ENCODE measurements around the gene ULBP2.
"Not testable (repeated sequence)": the region's sequence is repeated elsewhere in the genome, so short reads cannot be mapped to it uniquely, and the experiment has no call there.

ULBP2 gene

GRCh38 chr6:149966319-149966718 is 24.5 kb downstream of the ULBP2 start:
- DNase-seq: not testable (repeated sequence)

GRCh38 chr6:149967591-149967990 is 25.8 kb downstream of the ULBP2 start:
- no peak for DNase-seq

- DNase-seq: not testable (repeated sequence)
Observed at GRCh38 chr6:149967999-149968398, 26.2 kb downstream of the ULBP2 start.

- not testable (repeated sequence) for DNase-seq
Observed at GRCh38 chr6:149968909-149969308, 27.1 kb downstream of the ULBP2 start.

GRCh38 chr6:149969635-149970034 is 27.8 kb downstream of the ULBP2 start:
- no peak for DNase-seq

- DNase-seq: not testable (repeated sequence)
Observed at GRCh38 chr6:149974394-149974793, 32.6 kb downstream of the ULBP2 start.

- no peak for DNase-seq
Observed at GRCh38 chr6:149974825-149975224, 33.0 kb downstream of the ULBP2 start.

- no peak for DNase-seq
Observed at GRCh38 chr6:149975400-149975799, 33.6 kb downstream of the ULBP2 start.

GRCh38 chr6:149977221-149977620 is 35.4 kb downstream of the ULBP2 start:
- no peak for DNase-seq

- no peak for DNase-seq
Observed at GRCh38 chr6:149978610-149979009, 36.8 kb downstream of the ULBP2 start.

- DNase-seq: no peak
Observed at GRCh38 chr6:149979293-149979692, 37.5 kb downstream of the ULBP2 start.

GRCh38 chr6:149983145-149983544 is 41.3 kb downstream of the ULBP2 start:
- no peak for DNase-seq

GRCh38 chr6:149984773-149985172 is 43.0 kb downstream of the ULBP2 start:
- DNase-seq: no peak

GRCh38 chr6:149985481-149985937 is 43.7 kb downstream of the ULBP2 start:
- no peak for DNase-seq

GRCh38 chr6:149987602-149988107 is 45.8 kb downstream of the ULBP2 start:
- DNase-seq: no peak

GRCh38 chr6:149988550-149989346 is 46.9 kb downstream of the ULBP2 start:
- DNase-seq: no peak

- no peak for DNase-seq
Observed at GRCh38 chr6:149990212-149990660, 48.4 kb downstream of the ULBP2 start.

- no peak for DNase-seq
Observed at GRCh38 chr6:149990661-149991471, 49.1 kb downstream of the ULBP2 start.

- DNase-seq: not testable (repeated sequence)
Observed at GRCh38 chr6:149991472-149991795, 49.6 kb downstream of the ULBP2 start.

GRCh38 chr6:149991838-149992237 is 50.0 kb downstream of the ULBP2 start:
- no peak for DNase-seq

- DNase-seq: no peak
Observed at GRCh38 chr6:149995235-149995750, 53.5 kb downstream of the ULBP2 start.

GRCh38 chr6:149995971-149996370 is 54.2 kb downstream of the ULBP2 start:
- DNase-seq: no peak

Measured in anterior cingulate cortex (tissue), 58 donors.